HEK293T (cell line): ENCODE measurements around the gene FAM83D.

ENCODE experiments used
- BHLHE40 ChIP-seq: fragments of 450-650 bp; IDR thresholded peaks from 2 replicates; pipeline ENCODE4 v1.6.1; 2016; ENCODE audit warnings: mild to moderate bottlenecking, moderate library complexity, borderline replicate concordance
- ZNF384 ChIP-seq: fragments of 450-650 bp; IDR thresholded peaks from 2 replicates; pipeline ENCODE4 v1.6.1; 2016

- TF ChIP-seq BHLHE40 (no peak), ZNF384 (no peak)
Measured at GRCh38 chr20:38985603-38986170, 59.5 kb downstream of the FAM83D start.
